Activated CD8-positive, alpha-beta memory T cell treated with anti-CD3 and anti-CD28 coated beads, Interleukin-2, amount 10 ng/mL, durations not matched to agents 7 days and 5 days (primary cell): ENCODE results near the gene STT3B. TPM values are rescaled to one million over a fixed set of nuclear protein-coding genes. Genes with fewer than 3 reads are reported as not detected.

Experiments
- ATAC-seq: fragments of 150-1000 bp; cut with Tn5 transposase; one replicate; pipeline ENCODE4 v1.10.0; 2021; ENCODE audit warnings: moderate library complexity
- CTCF ChIA-PET: fragments of 350-600 bp; sonication (Branson Sonifier 250); formaldehyde crosslinking; loops from one replicate; lab custom pipeline; 2021; ENCODE audit warnings: antibody characterized with exemption; lab: Charles Lee
- DNase-seq: peaks from one replicate; pipeline ENCODE4 v3.0.0-alpha.2; 2020
- H3K27ac Mint-ChIP-seq: one replicate; pipeline ENCODE4 v1.8.0; 2021; ENCODE audit warnings: mild to moderate bottlenecking, mixed read lengths
- H3K27me3 Mint-ChIP-seq: one replicate; pipeline ENCODE4 v1.8.0; 2021; ENCODE audit warnings: mixed read lengths
- H3K36me3 Mint-ChIP-seq: one replicate; pipeline ENCODE4 v1.8.0; 2021; ENCODE audit warnings: mild to moderate bottlenecking, mixed read lengths
- H3K4me1 Mint-ChIP-seq: one replicate; pipeline ENCODE4 v1.8.0; 2021; ENCODE audit warnings: mixed read lengths
- H3K4me3 Mint-ChIP-seq: one replicate; pipeline ENCODE4 v1.8.0; 2021; ENCODE audit warnings: mild to moderate bottlenecking, moderate library complexity, mixed read lengths
- H3K9me3 Mint-ChIP-seq: one replicate; pipeline ENCODE4 v1.8.0; 2022; ENCODE audit warnings: low read depth, mixed read lengths
- total RNA-seq, 2 experiments: library from RNA; stranded (reverse); gene quantifications; one replicate each; pipeline ENCODE4 v1.2.3, GENCODE V29; 2021

The STT3B gene
- total RNA-seq, 2 experiments from 2014 or later: 90.0 to 126 TPM

- no peak for ATAC-seq
- Mint-ChIP-seq H3K36me3 (no peaks in the 10 kb centered on the region), H3K27ac (no peak overlapping the region), H3K4me1 (no peaks in the 10 kb centered on the region), H3K4me3 (no peak overlapping the region), H3K9me3 (peaks cover 8% of the 10 kb centered on the region), H3K27me3 (no peaks in the 10 kb centered on the region)
- CTCF ChIA-PET: interaction anchor here (0.9 kb wide), 1 partner anchor 109 kb away, joined by 4 read pairs; no protein-coding TSS in a partner anchor
- DNase-seq: no peak
Measured at GRCh38 chr3:31661993-31662670, 129.4 kb downstream of the STT3B start.

DNA sequence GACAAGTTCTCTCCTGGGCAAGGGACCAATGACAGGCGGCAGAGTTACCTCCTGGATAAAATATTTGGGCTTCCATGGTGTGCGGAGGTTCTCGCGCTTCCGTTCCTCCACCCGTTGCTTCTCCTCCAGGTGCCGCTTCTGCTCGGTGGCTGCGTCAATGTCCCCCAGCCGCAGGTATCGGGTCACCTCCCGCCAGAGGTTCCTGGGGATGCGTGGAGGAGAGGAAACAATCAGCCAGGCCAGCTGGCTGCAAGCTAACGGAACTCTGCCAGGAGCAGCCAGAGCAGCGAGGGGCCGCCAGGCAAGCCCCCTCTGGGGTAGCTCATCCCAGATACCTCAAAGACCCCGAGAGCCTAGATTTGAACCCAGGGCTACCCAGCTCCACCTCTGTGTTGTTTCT is 131.3 kb downstream of the STT3B start:
- Mint-ChIP-seq H3K9me3 (no peaks in the 10 kb centered on the region), H3K27me3 (no peaks in the 10 kb centered on the region), H3K4me3 (no peak overlapping the region), H3K4me1 (no peaks in the 10 kb centered on the region), H3K36me3 (no peaks in the 10 kb centered on the region), H3K27ac (no peak overlapping the region)
- ATAC-seq (no peak), DNase-seq (no peak)
- CTCF ChIA-PET: interaction anchor here (0.7 kb wide), 1 partner anchor 113 kb away, joined by 3 read pairs; no protein-coding TSS in a partner anchor

GRCh38 chr3:31667582-31667981 is 134.9 kb downstream of the STT3B start:
- no peaks in the 10 kb centered on the region for H3K36me3 Mint-ChIP-seq
- DNase-seq (no peak), ATAC-seq (no peak)
- H3K4me3 Mint-ChIP-seq: no peak overlapping the region
- H3K4me1 Mint-ChIP-seq: no peaks in the 10 kb centered on the region
- CTCF ChIA-PET: no interaction called here
- no peaks in the 10 kb centered on the region for H3K9me3 Mint-ChIP-seq
- no peaks in the 10 kb centered on the region for H3K27me3 Mint-ChIP-seq
- no peak overlapping the region for H3K27ac Mint-ChIP-seq

- Mint-ChIP-seq H3K27ac (no peak overlapping the region), H3K9me3 (no peaks in the 10 kb centered on the region), H3K27me3 (no peaks in the 10 kb centered on the region), H3K4me3 (no peak overlapping the region), H3K36me3 (no peaks in the 10 kb centered on the region), H3K4me1 (no peaks in the 10 kb centered on the region)
- no peak for ATAC-seq
- CTCF ChIA-PET: no interaction called here
- DNase-seq: no peak
Measured at GRCh38 chr3:31668242-31668641, 135.5 kb downstream of the STT3B start.

DNA sequence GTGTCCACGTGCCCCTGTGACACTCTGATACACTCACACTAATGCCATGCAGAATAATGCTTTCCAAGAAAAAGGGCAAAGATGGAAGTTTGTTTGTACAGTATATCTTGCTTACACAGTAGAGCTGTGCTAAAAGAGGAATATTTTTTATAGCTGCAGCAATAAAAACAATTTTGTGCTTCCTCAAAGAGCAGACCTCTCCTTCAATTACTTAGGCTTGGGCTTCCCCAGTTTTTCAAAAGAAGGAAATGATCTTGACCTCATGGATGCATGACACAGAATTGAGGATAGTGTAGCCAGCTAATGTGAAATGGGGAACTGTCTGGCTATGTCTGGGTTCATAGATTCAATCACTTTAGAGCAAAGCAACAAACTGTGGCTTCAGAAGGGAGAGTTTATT is 137.4 kb downstream of the STT3B start:
- CTCF ChIA-PET: no interaction called here
- H3K4me3 Mint-ChIP-seq: no peak overlapping the region
- no peak overlapping the region for H3K27ac Mint-ChIP-seq
- no peaks in the 10 kb centered on the region for H3K36me3 Mint-ChIP-seq
- ATAC-seq: no peak
- H3K27me3 Mint-ChIP-seq: no peaks in the 10 kb centered on the region
- no peaks in the 10 kb centered on the region for H3K4me1 Mint-ChIP-seq
- no peaks in the 10 kb centered on the region for H3K9me3 Mint-ChIP-seq
- DNase-seq: no peak

DNA sequence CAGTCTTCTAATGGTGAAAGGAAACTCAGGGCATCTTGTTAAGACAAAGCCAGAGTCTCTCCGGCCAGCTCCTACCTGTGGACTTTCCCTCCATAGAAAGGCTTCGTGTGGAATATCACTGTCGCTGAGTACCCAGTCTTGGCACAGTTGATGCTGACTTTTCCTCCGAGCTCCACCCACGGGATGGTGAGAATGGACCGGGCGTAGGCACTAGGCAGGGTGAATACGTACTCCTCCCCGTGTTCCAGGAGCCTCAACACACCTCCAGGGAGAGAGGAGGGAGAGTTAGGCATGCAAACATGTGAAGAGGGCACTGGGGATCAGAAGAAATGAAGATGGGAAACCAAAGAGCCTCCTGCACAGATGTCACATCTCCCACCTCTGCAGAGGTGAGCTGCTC is 138.0 kb downstream of the STT3B start:
- Mint-ChIP-seq H3K27me3 (no peaks in the 10 kb centered on the region), H3K4me3 (no peak overlapping the region), H3K36me3 (no peaks in the 10 kb centered on the region), H3K9me3 (no peaks in the 10 kb centered on the region), H3K27ac (no peak overlapping the region), H3K4me1 (no peaks in the 10 kb centered on the region)
- ATAC-seq (no peak), DNase-seq (no peak)
- CTCF ChIA-PET: no interaction called here

DNA sequence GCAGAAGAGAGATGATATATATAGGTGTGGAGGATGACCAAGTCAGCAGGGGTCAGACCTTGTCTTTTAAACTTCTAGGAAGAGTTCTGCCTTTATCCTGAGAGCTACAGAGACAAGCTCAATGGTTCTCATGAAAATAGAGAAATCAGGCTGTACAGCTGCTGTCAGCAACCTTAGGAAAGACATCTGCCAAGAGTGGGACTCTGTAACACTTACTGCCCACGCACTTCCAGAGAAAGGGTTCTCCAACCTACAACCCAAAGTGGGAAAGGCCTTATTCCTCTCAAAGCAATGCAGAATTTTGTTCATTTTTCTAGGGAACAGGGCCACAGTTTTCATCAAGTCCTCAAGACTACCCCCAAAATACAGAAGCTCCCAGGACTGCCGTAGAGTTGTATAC is 138.7 kb downstream of the STT3B start:
- no peak overlapping the region for H3K27ac Mint-ChIP-seq
- no peaks in the 10 kb centered on the region for H3K36me3 Mint-ChIP-seq
- no peak for DNase-seq
- H3K27me3 Mint-ChIP-seq: no peaks in the 10 kb centered on the region
- CTCF ChIA-PET: no interaction called here
- no peak for ATAC-seq
- no peak overlapping the region for H3K4me3 Mint-ChIP-seq
- H3K4me1 Mint-ChIP-seq: no peaks in the 10 kb centered on the region
- H3K9me3 Mint-ChIP-seq: no peaks in the 10 kb centered on the region

- Mint-ChIP-seq H3K4me1 (no peaks in the 10 kb centered on the region), H3K27me3 (no peaks in the 10 kb centered on the region), H3K9me3 (no peaks in the 10 kb centered on the region), H3K4me3 (no peak overlapping the region), H3K36me3 (no peaks in the 10 kb centered on the region), H3K27ac (no peak overlapping the region)
- no peak for ATAC-seq
- CTCF ChIA-PET: no interaction called here
- DNase-seq: no peak
Measured at GRCh38 chr3:31671976-31672375, 139.3 kb downstream of the STT3B start.

DNA sequence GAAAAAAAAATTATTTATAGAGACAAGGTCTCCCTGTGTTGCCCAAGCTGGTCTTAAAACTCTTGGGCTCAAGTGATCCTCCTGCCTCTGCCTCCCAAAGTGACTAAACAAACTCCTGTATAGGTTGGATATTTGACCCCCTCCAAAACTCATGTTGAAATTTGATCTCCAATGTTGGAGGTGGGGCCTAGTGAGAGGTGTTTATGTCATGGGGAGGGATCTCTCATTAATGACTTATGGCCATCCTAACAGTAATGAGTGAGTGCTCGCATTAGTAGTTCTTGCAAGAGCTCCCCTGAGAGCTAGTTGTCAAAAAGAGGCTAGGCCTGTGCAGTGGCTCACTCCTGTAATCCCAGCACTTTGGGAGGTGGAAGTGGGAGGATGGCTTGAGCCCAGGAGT is 141.2 kb downstream of the STT3B start:
- Mint-ChIP-seq H3K4me1 (no peaks in the 10 kb centered on the region), H3K4me3 (no peak overlapping the region), H3K27me3 (no peaks in the 10 kb centered on the region), H3K9me3 (no peaks in the 10 kb centered on the region), H3K36me3 (no peaks in the 10 kb centered on the region), H3K27ac (no peak overlapping the region)
- DNase-seq: no peak
- no peak for ATAC-seq
- CTCF ChIA-PET: no interaction called here

DNA sequence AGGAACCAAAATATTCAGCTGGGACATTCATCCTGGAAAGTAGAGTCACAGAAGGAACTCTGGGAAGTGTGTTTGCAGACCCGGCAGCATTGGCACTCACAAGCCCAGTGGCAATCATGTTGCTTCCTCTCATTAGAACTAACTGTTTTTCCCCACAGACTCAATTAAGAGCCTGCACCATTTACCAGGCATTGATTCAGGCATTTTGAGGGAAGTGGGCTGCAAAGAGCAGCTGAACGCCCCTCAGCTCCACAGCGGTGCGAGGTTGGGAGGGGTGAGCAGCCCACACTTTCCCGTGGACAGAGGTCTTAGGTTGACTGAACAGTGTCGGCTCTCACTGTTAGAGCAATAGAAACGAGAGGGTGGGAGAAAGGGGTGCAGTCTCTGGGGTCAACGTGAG is 143.8 kb downstream of the STT3B start:
- H3K9me3 Mint-ChIP-seq: no peaks in the 10 kb centered on the region
- DNase-seq (no peak), ATAC-seq (no peak)
- H3K36me3 Mint-ChIP-seq: no peaks in the 10 kb centered on the region
- CTCF ChIA-PET: no interaction called here
- no peaks in the 10 kb centered on the region for H3K4me1 Mint-ChIP-seq
- H3K4me3 Mint-ChIP-seq: no peak overlapping the region
- no peak overlapping the region for H3K27ac Mint-ChIP-seq
- H3K27me3 Mint-ChIP-seq: no peaks in the 10 kb centered on the region

DNA sequence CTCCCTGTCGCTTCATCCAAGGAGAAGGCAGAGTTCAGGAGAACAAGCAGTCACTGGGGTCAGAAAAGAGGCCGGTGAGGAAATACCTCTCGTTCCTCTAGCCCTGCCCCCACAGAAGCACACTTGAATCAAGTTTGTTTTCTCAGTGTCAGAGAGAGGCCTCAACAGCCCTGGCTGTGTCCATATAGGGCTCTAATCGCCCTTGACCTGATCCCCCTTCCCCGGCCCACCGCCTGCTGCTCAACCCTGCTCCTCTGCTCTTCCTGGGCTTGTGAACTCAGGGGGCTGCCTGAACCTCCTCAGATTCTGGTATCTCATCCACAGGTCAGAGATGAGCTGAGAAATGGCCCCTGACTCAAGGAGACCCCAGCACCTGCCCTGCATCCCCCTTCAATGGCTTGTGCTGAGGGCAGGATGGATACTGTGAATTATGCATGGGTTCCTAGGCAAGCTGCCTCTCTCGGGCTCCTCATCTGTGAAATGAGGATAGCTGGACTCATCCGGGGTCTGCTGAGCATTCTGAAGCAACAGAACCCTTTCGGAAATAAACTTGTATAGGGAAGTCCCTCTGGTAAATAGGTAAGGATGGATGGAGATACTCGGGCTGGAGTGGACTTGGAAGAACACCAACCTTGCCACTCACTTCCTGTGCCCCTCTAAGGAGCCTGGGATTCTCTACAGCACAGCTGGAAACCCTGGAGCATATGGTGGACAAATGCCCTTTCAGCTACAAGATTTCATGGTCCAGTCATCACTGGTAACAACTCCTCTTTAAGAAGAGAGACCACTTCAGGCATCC is 147.5 kb downstream of the STT3B start:
- no peaks in the 10 kb centered on the region for H3K36me3 Mint-ChIP-seq
- no peaks in the 10 kb centered on the region for H3K27me3 Mint-ChIP-seq
- no peak overlapping the region for H3K4me3 Mint-ChIP-seq
- no peak overlapping the region for H3K27ac Mint-ChIP-seq
- no peaks in the 10 kb centered on the region for H3K4me1 Mint-ChIP-seq
- ATAC-seq (no peak), DNase-seq (no peak)
- CTCF ChIA-PET: no interaction called here
- no peaks in the 10 kb centered on the region for H3K9me3 Mint-ChIP-seq
